NK-92 treated with Interleukin-12 subunit alpha and Interleukin-12 subunit beta, amount 100 ng/mL, for 24 hours (cell line): ENCODE data around the gene PGS1.

Experiments used
- DNase-seq: peaks from one replicate; lab custom pipeline; 2025; lab: John Stamatoyannopoulos, UW

Gene PGS1

GRCh38 chr17:78427140-78427539 is 48.7 kb downstream of the PGS1 start:
- DNase-seq: no peak

GRCh38 chr17:78428025-78428575 is 49.7 kb downstream of the PGS1 start:
- DNase-seq: no peak

- DNase-seq: no peak
Measured at GRCh38 chr17:78428836-78429617, 50.6 kb downstream of the PGS1 start.

- no peak for DNase-seq
Measured at GRCh38 chr17:78429618-78429995, 51.2 kb downstream of the PGS1 start.

GRCh38 chr17:78430892-78431691 is 52.6 kb downstream of the PGS1 start:
- DNase-seq: no peak

DNA sequence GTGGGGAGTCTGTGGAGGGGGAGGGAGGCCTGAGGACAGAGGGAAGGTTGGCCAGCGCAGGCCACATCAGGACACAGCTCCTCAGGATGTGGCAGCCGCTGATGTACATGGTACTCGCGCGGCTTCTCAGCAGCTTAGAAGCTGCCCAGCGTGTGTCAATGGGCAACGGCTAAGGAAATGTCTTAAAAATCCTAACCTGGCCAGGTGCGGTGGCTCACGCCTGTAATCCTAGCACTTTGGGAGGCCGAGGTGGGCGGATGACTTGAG is 53.2 kb downstream of the PGS1 start:
- DNase-seq: no peak

GRCh38 chr17:78432226-78433012 is 54.0 kb downstream of the PGS1 start:
- no peak for DNase-seq

DNA sequence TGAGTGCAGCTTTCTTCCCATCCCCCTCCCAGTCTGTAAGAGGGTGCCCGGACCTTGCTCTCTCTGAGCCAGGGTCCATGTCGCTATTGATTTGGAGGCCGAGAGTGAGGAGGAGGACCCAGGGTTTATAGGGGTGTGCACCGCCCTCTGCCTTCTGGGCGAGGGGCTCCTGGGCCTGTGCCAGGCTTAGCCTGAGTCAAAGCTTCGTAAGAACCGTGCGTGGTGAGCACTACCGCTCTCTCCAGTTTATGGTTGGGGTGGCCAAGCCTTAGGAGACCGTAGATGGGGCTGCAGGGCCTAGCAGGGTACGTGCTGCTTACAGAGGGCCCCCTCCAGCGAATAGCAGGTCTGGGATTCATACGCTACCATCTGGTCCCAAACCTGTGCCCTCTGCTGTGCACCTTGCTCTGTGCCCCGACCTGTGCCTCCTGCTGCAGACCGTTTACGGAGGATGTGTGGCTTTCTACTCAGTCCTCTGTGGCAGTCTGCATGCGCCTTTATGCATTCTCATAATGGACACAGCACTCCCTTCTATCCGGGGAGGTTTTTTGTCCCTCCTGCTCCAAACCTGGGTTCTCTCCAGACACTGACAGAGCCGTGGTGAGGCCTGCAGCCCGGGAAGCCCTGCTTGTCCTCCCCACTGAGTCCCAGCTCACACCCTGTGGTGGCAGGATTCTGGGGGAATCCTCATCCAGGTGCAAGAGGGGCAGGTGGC is 54.7 kb downstream of the PGS1 start:
- DNase-seq: no peak

- no peak for DNase-seq
Measured at GRCh38 chr17:78433780-78434335, 55.4 kb downstream of the PGS1 start.

DNA sequence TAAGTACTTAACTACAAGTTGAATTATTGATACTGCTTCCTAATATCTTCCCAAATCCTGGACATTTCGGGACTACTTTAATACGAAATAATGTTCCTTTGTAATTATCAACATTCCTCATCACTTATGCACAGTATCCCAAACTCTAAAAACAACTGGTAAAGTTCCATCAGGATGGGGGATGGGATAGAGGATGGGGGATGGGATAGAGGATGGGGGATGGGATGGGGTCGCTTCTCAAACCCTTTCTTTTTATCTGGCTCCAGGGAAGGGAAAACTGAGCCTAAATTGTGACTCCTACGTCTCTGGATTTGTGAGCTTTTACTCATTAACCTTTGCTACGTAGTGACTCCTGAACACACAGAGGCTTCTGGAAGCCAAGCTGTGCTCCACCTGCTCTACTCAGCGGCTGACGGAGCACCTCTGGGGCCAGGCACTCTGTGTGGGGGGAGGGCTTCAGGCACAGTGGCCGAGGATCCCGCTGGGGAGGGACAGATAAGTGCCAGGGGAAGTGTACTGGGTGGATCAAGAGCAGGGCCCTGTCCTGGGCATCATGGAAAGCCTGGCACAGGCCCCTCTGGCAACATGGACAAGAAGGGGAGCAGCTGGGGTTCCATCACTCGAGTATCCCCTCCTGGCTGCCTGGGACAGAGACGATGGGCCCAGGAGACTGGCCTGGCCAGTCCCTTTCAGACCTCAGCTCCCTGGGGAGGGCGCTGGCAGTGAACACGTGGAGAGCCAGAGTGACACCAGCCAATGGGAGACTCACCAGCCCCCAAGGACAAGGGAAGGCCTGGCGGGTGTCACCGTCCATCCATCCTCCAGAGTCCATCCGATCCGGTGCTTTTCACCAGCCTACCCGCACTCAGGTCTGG is 56.2 kb downstream of the PGS1 start:
- DNase-seq: no peak

GRCh38 chr17:78435330-78436005 is 57.0 kb downstream of the PGS1 start:
- DNase-seq: no peak

- no peak for DNase-seq
Measured at GRCh38 chr17:78437508-78438169, 59.2 kb downstream of the PGS1 start.

- DNase-seq: no peak
Measured at GRCh38 chr17:78438271-78438691, 59.8 kb downstream of the PGS1 start.

GRCh38 chr17:78438694-78439325 is 60.4 kb downstream of the PGS1 start:
- no peak for DNase-seq

DNA sequence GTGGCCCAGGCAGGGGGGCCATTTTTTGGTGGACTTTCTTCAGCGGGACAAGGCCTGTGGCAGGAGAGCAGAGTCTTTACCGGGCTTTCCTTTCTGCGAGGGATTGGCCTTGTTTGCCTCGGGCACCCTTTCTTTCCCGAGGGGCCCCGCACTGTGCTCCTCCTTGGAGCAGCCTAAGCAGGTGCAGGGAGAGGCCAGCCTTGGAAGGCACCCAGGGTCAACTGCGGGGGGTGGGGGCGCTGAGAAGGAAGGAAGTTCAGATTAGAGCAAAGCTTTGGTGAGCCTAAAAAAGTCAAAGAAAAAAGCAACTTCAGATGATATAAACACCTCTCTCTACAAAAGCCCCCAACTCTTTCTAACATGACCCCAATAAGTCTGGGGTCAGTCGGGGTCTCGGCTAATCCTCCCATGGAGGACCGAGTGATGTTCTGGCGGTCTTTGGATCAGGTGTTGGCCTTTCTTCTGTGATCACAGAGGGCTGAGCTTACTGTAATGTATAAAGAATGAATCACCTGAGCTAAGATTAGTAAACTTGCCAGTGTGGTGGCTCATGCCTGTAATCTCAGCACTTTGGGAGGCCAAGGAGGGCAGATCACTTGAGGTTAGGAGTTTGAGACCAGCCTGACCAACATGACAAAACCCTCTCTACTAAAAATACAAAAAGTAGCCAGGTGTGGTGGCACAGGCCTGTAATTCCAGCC is 63.0 kb downstream of the PGS1 start:
- no peak for DNase-seq

- peak; percentile 42 for DNase-seq
Measured at GRCh38 chr17:78442648-78443218, 64.3 kb downstream of the PGS1 start.

GRCh38 chr17:78444392-78444791 is 65.9 kb downstream of the PGS1 start:
- no peak for DNase-seq

DNA sequence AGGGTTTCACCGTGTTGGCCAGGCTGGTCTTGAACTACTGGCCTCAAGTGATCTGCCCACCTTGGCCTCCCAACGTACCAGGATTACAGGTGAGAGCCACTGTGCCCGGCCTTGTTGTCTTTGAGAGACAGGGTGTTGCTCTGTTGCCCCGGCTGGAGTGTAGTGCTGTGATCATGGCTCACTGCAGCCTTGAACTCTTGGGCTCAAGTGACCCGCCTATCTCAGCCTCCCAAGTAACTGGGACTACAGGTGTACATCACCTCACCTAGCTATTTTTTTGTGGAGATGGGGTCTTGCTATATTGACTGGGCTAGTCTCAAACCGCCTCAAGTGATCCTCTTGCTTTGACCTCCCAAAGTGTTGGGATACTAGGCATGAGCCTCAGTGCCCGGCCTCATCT is 68.4 kb downstream of the PGS1 start:
- DNase-seq: no peak
